Globus pallidus (tissue), 1 donor: ENCODE data around the gene KCNQ2.

Experiments used
- DNase-seq: peaks from one replicate; pipeline ENCODE4 v3.0.0-alpha.2; 2015; ENCODE audit warnings: low spot score

The KCNQ2 gene

DNA sequence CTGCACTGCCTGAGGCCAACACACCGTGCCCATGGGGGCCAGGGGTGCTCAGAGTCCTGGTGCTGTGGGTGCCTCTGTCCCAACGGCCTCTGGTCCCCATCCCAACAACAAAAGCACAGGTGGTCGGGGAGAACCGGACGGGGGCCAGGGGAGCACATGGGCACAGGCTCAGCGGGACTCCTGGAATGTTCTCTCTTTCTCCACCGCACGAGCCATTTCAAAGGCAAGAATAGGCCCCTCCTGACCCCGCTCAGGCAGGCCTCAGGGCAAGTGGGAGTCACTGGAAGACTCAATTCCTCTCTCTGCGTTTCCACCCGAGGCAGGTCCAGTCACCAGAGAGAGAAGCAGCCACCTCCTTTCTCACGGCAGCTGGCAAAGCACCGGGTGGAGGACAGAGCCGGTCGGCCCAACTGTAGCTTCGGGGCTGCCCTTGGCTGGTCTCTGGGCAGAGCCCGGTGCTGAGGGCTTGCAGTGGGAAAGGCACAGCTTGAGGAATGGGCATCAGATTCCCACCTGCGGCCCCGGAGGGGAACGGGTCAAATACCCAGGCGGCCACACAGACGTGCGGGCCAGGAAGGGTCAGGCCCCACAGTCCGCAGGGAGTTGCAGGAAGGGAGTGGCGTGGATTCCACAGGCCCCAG lies 55.2 kb downstream of the KCNQ2 start:
- no peak for DNase-seq

DNA sequence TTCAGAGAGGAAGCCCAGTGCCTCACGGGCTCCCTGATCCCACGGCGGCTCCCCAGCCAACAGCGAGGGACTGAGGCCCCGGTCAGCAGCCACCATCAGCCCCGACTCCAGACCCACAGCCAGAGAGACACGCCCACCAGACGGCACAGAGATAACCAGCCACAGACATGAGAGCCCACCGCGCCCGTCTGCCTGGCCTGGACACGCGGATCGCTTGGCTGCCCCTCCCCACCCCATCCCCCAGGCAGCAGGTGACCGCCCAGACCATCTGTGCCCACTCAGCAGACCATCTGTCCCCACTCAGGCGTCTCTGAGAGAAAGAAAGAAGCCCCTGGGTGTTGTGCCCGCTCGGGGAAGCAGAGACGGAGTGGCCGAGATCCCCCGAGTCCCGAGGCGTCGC lies 55.8 kb downstream of the KCNQ2 start:
- no peak for DNase-seq

DNA sequence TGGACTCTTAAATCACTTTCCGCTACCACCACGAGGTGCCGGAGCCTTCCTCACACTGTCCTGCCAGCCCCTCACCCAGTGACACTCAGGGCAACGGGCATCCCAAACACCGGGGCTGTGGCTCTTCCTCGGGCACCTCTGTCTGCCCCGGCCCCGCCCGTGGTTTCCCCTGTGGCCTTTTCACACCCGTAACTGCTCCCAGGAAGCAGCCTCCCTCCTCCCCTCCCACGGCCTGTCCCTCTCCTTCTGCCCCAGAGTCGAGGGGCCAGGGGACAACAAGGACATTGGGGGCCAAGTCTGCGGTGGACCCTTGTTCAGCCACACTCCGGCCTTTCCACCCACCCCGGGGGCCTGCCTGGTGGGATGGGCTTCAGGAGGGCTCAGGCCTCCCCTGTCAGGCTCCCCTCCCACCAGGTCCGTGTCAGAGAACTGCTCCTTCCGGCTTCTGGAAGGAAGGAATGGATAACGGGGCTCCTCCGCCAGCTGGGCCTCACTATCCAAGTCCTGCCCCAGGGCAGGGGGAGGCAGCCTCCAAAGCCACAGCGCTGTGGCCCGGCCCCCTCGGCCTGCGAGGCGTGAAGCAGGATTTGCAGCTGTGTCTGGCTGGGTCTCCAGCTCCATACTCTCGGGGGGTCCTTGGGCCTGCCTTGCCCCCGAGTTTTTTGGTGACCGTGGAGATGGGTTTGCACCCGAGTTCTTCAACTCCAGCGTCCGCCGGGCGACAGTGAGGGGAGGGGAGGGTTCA lies 56.6 kb downstream of the KCNQ2 start:
- DNase-seq = no peak

DNA sequence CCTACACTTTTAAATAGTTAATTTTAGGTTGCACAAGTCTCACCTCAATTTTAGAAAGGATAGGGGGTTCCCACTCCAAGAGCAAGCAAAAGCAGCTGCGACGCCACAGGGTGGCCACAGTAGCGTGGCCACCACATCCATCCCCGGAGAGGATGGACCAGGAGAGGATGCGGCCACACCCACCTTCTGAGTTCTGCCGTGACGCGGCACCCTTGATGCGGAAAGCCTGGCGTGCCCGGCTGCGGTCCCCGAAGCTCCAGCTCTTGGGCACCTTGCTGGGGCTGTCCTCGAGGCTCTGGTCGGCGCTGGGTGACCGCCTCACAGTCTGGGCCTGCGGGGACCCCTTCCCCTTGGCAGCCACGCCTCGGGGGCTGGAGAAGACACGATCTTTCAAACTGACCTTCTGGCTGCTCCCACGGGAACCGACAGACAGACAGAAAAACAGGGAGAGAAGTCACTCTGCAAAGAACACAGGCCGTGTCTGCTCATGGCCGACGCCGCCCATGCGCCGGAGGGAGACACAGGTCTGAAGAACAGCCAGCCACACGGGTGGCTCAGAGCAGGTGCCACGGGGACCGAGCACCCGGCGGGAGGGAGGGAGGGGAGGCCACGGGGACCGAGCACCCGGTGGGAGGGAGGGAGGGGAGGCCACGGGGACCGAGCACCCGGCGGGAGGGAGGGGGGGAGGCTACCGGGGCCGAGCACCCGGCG lies 57.6 kb downstream of the KCNQ2 start:
- DNase-seq = no peak

DNA sequence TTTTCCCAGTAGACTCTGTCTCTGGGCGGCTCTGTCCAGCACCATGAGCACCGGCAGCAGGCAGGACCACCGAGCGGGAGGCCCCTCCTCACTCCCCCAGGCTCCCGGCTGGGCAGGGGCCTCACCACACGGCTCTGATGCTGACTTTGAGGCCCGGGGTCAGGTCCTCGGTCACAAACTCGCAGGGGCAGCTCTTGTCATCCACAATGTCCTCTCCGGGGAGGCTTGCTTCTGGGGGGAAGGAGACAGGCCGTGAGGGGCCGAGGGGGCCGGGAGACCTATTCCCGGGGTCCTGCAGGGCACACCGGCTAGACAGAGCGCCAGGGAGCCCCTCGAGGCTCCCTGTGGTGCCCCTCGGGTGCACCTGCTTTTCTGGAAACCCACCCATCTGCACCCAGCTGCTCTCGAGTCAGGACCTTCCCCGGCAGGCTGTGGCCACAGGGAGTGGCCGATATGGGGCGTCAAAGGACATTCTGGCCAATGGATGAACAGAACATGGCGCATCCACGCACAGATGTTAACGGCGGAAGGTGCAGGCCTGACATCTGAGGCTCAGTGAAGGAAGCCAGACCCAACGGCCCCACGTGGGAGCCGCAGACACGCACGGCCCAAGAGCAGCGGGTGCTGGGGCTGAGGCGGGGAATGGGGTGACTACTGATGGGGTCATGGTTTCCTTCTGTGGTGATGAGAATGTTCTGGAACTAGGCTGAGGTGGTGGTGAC lies 58.3 kb downstream of the KCNQ2 start:
- no peak for DNase-seq

DNA sequence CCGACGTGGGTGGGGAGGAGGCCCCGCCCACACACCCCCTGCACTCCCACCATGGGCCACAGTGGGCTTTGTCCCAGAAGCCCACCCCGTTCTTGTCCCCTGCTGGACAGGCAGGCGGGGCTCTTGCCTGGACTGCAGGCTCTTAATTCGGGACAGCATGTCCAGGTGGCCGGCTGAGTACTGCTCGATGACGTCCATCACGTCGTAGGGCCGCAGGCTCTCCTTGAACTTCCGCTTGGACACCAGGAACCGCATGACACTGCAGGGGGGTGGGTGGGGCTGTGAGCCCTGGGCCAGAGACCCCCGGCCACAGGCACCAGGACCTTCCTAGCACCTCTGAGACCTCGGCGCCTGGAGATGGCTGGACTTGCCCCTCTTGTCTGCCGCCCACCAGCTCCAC lies 59.1 kb downstream of the KCNQ2 start:
- no peak for DNase-seq

DNA sequence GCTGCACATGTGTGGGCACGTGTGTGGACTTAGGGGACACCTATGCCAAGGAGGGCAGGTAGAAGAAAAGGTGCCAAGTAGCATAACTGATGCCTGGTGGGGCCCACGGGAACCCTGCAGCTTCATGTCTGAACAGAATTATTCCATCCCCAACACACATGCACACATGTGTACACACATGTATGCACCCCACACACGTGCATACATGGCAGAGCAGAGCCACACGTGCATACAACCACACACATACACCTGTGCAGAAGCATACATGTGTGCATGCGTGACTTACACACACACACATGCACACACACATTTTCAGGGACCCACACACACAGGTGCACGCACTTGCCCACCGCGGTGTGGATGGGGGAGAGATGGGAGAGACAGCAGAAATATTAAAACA lies 59.6 kb downstream of the KCNQ2 start:
- no peak for DNase-seq

DNA sequence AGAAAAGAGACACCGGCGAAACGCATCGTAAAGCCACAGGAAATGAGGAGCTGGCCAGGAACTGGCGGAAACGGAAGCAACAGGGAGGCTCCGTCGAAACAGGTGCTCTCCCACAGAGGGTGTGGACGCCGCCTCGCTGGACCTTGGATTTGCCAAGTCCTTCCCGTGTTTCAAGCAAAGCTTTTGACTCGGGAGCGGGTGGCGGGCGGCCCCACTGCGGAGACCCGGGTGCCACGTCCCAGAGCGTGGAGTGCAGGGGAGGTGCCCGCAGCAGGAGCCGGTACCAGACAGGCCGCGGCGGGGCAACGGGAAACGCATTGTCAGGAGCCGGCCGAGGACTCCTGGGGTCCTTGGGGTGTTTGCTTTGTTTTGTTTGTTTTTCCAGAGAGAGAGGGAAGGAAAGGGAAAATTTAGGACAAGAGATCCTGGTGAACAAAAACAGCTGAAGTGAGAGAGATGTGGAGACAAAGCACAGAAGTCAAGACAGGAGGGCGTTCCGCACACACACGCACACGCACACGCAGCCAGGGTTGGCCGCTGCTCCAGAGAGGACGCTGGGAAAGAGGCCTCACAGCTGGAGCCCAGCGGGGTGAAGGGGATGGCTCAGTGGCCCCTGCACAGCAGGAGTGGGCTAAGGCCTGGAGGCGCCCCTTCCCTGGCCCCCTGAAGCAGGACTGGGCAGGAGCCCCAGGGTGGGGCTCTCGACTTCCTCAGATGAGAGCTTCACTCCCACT lies 60.4 kb downstream of the KCNQ2 start:
- DNase-seq = no peak

DNA sequence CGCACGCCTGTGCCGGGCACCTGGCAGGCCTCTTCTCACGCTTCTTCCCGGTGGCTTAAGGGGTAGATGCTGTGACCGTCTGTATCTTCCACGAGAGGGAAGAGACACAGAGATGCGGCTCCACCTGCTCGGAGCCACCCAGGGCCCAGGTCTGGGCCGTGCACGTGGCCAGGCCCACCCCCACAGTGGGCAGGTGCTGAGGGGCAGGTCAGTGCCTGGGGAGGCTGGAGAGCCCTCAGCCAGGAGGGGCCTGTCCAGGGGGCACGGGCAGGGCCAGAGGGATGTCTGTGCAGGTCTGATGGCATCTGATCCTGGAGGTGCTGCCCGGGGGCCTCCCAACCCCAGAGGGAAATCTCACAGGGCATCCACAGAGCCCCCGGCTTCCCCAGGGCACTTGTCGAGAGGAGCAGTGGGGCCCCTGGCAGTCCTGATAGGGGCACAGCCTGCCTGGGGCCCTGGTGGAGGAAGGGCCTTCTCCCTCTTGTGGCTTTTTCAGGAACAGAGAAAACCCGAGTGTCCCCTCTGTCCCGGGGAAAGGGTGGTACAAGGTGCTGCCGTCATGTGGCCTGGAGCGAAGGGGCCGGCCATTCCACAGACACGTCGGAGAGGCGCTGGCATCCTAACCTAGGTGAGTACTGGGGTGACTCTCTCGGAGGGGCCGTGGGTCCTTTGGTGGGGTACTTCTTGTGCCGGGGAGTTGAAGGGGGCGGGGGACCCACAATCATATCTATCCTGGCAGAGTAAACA lies 61.1 kb downstream of the KCNQ2 start:
- no peak for DNase-seq

DNA sequence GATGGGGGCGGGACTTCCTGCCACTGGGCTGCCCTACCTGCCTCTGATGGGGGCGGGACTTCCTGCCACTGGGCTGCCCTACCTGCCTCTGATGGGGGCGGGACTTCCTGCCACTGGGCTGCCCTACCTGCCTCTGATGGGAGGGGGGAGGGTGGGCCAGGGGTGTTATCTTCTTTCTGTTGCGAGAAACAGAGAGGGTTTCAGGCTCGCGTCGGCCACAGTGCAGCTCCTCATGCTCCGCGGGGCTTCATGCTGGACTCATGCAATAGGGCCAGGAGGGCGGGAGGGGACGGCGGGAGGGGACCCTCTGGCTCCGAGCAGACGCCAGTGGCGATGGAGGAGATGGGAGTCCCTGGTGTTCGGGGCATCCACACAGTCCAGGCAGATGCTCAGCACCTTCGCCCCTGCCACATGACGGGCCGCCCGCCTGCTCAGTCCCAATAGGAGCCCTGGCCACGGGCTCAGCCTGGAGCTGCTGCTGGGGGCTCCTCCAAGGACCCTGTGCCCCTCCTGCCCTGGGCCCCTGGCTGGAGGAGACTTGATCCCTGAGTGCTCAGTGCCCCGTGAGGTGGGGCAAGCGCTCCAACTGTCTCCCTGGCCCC lies 62.5 kb downstream of the KCNQ2 start:
- DNase-seq = no peak

DNA sequence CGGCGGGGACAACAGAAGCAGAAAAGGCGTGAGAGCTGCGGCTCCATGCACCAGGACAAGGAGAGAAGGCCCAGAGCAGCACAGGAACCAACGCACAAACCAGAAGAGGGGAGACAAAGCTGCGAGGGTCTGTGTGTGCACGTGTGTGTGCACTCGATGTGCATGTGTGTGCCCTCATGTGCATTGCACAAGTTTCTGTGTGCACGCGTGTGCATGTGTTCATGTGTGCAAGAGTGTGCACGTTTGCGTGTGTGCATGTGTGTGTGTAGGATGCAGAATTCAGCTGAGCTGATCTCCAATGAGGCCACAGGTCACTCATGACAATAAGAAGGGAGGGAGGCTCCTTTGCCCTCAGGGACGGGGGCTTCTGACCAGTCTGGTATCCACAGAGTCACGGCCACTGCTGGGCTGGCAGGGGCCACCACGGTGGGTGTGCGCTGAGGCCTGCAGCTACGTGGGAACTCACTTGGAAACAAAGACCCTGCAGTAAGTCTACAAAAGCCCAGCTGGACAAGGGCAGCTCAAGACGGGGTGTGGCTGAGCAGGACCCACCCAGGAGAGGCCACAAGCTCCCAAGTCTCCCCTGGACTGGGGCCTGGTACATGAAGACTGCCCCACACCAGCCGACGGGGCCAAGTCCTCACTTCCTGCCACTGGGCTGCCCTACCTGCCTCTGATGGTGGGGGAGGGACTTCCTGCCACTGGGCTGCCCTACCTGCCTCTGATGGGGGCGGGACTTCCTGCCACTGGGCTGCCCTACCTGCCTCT lies 63.2 kb downstream of the KCNQ2 start:
- no peak for DNase-seq

DNA sequence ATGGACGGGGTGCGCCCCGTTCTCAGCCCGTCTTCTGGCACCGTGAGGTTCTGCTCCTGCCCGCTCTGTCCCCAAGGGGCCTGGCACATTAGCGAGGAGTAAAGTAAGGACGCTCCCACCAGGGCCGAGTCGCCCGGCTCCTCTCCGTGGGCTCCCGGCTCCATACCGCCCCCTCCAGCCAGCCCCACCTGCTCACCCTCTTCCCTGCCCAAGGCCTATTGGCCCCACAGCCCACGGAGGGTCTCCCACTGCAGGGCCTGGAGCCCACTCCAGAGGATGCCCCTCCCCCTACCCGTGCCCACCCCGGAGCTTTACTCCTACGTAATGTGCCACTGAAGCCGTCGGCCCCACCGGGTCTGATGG lies 63.8 kb downstream of the KCNQ2 start:
- DNase-seq = no peak

DNA sequence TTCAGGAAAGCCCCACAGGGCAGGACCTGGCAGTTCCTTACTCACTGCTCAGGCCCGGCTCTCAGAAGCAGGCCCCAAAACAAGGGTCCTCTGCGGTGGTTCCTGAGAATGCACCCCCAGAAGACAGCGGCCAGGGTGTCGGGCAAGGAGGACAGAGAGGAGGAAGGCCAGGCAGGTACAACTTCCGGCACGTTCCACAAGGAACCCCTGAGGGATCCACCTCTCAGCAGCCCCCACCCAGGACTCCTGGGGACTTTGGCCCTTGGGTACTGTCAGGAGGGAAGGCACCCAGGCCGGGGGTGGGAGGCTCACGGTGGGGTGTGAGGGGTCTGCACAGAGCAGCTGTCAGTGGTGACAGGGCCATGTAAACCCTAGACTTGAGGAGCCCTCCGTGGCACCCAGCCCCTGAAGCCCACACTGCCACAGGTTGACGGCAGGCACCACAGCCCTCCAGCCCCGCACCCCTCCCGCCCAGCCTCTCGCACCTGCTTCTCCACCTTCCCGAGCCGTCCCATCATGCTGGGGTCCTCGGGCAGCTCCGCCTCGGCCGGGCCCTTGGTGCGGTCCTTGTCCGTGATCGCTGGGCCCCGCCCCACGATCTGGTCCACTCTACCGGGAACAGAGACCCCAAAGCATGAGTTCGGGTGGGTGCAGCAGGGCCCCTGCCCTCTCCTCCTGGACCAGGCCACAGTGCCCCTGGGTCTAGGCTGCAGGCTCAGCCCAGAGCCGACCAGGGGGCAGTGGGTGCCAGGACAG lies 64.3 kb downstream of the KCNQ2 start:
- DNase-seq = no peak

DNA sequence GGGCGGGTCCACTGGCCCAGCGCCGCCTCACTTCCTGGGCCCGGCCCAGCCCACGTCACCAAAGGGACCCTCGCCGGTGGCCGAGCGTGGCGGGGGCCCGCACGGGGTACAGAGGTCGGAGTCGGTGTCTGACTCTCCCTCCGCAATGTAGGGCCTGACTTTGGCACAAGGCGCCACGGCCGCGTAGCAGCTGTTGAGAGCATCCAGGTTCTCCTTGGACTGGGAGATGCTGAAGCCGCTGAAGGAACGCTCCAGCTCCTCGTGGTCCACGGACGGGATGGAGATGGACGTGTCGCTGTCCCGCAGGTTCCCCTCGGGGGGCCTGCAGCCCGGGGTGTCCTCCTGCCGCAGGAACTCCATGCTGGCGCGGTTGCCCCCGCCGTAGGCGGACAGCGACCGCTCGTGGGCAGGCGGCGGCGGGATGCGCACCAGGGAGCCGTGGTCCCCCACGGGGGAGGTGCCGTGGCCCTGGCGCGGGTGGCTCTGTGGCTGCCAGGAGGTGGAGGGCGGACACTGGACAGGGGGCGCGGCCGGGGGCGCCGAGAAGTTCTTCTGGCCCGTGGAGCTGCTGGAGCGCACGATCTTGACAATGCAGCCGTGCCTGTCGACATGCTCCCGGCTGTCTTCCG lies 65.7 kb downstream of the KCNQ2 start:
- DNase-seq = no peak

DNA sequence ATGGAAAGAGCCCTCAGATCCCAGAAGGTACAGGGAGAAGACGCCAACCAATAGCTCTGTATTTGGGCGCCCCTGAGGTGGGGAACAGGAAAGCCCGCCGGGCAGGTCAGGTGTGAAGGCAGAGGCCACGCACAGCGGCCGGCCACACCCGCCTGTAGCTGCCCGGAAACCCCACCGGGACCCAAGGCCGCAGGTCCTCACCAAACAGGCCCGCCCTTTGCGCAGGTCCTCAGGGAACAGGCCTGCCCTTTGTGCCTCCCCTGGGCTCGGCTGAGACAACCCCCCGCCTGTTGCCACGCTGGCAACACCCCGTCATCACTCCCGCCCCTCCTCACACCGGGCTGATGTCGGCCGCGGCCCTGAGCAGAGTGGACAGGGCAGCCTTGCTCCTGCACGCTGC lies 66.4 kb downstream of the KCNQ2 start:
- DNase-seq = no peak

DNA sequence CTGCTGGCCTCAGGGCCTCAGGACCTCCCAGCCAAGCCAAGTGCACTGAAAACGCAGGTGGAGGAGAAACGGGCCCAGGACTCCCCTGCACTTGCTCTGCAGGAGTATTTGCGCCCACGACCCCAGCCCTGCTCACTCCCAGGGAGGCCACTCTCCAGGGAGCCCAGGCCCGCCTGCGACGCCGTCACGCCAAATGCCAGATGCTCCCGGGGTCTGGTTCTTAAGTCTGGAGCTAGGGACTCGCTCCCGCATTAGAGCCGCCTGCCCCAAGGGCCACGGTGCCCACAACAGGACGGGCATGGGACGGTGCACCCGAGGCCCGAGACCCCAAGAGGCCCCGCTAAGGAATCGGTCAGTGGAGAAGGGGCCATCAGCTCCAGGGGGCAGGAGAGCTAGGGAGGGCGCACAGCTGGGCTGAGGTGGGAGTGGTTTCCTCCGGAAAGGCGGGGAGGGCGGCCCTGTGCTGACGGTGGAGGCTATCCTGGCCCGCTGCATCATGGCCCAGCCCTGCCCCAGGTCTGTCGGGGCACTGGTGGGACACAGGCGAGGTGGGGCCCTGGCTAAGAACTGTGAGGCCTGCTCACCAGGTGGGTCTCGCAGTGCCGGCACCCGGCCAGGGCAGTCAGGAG lies 67.2 kb downstream of the KCNQ2 start:
- no peak for DNase-seq

DNA sequence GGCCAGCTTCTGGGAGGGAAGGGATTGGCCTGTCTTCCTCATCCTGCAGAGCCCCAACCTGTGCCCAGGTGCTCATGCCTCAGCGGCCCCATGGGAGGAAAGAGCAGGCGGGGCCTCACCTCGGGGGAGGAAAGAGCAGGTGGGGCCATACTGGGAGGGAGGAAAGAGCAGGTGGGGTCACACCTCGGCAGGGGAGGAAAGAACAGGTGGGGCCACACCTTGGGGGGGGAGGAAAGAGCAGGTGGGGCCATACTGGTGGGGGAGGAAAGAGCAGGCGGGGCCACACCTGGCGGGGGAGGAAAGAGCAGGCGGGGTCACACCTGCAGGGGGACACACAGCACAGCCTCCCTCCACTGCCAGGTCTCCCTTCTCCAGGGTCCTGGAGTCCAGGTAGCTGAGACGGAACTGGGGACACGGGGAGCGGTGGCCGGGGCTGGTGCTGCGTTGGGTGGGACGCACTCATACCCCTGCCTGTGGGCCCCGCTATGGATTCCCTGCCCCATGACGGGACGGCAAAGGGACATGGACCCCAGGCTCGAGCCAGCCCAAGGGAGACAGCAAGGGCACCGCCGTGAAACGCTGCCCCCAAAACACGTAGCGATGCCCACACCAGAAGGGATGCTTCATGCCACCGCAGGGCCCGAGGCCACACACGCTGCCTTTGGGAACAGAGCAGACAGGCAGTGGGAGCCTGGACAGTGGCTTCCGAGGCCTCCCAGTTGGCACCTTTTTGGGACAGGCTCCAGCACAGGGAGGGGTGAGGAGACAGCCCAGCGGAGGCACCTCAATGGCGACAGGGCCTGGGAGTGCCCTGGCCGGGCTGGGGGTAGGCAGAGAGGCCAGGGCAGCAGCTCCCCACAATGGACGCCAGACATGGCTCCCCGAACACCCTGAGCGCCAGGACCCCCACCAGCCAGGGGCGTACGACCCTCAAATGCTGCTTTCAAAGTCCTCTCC lies 68.0 kb downstream of the KCNQ2 start:
- DNase-seq = no peak
